Measurements from ENCODE around the gene XPR1.

Gene XPR1

DNA sequence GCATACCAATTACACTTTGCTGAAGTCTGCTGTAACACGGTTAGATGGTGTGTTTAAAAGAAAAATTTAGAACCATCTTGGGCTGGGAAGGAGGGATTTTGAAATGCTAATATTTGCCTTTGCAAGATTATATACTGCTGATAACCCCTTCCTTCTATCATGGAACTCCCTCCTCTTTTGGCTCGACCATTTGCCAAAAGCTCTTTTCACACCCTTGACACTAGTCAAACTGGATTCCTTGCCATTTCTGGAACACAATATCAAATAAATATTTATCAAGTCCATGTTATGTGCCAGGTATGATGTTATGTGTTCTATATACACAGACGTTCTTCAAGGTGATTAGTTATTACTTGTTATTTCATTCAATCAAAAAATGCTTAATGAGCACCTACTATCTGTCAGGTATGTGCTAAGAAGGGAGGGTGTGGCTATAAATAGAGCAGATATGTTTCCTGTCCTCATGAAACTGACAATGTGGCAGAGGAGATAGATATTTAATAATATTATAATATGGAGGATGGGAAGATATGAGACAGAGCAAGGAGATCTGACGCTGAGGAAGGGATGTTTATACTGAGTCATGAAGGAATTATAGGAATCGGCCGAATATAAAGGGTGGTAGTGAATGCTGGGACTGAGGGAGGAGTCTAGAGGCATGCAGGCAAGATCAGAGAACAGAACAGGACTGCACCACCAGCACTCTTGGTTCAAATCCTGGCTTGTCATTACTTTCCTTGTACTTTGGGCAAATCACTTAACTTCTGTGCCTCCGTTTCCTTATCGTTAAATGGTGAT lies 16.1 kb upstream of the XPR1 start:
- Mint-ChIP-seq H3K4me3 (no peak overlapping the region), H3K9me3 (no peaks in the 10 kb centered on the region), H3K27ac (no peak overlapping the region), H3K36me3 (ENCODE audit: low read depth) (no peaks in the 10 kb centered on the region), H3K27me3 (ENCODE audit: low read depth, poor library complexity) (no peaks in the 10 kb centered on the region), H3K4me1 (peaks cover 10% of the 10 kb centered on the region)
- TF ChIP-seq, protein P1, sequence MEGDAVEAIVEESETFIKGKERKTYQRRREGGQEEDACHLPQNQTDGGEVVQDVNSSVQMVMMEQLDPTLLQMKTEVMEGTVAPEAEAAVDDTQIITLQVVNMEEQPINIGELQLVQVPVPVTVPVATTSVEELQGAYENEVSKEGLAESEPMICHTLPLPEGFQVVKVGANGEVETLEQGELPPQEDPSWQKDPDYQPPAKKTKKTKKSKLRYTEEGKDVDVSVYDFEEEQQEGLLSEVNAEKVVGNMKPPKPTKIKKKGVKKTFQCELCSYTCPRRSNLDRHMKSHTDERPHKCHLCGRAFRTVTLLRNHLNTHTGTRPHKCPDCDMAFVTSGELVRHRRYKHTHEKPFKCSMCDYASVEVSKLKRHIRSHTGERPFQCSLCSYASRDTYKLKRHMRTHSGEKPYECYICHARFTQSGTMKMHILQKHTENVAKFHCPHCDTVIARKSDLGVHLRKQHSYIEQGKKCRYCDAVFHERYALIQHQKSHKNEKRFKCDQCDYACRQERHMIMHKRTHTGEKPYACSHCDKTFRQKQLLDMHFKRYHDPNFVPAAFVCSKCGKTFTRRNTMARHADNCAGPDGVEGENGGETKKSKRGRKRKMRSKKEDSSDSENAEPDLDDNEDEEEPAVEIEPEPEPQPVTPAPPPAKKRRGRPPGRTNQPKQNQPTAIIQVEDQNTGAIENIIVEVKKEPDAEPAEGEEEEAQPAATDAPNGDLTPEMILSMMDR (IDR thresholded peaks at IDR 0.05): no peak
- no peak for DNase-seq

DNA sequence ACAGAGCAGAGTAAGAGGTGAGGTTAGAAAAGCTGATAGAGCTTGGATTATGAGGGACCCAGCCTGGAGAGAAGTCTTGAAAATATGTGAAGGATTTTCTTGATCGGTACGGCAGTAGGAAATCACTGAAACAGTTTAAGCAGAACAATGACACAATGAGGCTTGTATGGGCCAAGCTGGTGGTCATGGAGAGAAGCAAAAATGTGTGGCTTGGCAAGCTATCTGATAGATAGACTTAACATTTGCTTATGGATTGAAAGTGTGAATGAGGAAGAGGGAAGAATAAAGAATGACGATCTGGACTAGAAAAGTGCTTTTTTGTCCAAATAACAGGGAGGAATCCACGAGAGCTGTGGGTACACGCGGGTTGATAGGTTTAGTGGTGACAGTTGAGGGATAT lies 15.4 kb upstream of the XPR1 start:
- Mint-ChIP-seq H3K27ac (no peak overlapping the region), H3K9me3 (no peaks in the 10 kb centered on the region), H3K4me1 (peaks cover 3% of the 10 kb centered on the region), H3K27me3 (ENCODE audit: low read depth, poor library complexity) (no peaks in the 10 kb centered on the region), H3K36me3 (ENCODE audit: low read depth) (no peaks in the 10 kb centered on the region), H3K4me3 (no peak overlapping the region)
- no peak for DNase-seq
- TF ChIP-seq, protein P1 (IDR thresholded peaks at IDR 0.05): no peak

DNA sequence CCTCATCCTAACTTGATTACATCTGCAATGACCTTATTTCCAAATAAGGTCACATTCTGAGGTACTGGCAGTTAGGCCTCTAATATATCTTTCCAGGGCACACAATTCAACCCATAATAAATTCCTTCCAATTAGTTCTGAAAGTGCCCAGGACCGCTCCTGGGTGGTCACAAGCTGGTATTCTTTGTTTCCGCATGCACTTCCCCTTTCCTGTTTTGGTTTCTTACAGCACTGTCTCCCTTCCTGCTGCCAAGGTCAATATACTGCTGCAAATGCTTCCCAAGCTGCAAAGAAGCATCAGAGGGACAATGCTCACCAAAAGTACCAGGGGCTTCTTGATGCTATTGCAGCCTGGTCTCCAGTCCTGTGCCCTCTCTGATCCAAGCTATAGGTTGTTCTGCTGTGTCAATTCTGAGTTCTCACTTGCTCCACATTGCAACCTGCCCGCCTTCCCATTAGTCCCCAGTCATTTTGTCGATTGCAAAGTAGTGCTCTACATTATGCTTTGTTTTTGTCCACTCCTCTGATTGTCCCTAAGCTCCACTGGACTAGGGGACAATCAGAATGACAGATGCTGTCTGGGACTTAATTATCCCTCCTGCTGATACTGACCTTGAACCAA lies 13.9 kb upstream of the XPR1 start:
- TF ChIP-seq, protein P1 (IDR thresholded peaks at IDR 0.05): no peak
- no peaks in the 10 kb centered on the region for H3K36me3 Mint-ChIP-seq (ENCODE audit: low read depth)
- no peak for DNase-seq
- H3K9me3 Mint-ChIP-seq: no peaks in the 10 kb centered on the region
- no peak overlapping the region for H3K27ac Mint-ChIP-seq
- H3K4me1 Mint-ChIP-seq: no peaks in the 10 kb centered on the region
- H3K4me3 Mint-ChIP-seq: no peak overlapping the region
- no peaks in the 10 kb centered on the region for H3K27me3 Mint-ChIP-seq (ENCODE audit: low read depth, poor library complexity)

DNA sequence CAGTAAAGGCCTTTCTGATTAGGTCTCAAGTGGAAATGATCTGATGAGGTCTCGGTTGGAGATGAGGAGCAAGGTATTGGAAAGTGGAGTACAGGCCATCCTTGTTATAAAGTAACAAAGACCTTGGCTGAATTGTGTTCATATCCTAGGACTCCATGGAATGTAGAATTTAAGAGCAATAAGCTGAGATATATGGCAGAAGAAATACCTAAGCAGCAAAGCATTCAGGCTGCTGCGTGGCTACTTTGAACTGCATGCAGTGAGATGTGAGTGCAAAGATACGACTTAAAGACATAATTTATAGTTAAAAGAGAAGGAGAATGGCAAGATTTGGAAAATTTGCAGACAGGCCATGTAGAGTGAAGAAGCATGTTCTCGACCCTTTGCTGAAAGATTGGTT lies 11.2 kb upstream of the XPR1 start:
- H3K27ac Mint-ChIP-seq: no peak overlapping the region
- H3K4me3 Mint-ChIP-seq: no peak overlapping the region
- no peaks in the 10 kb centered on the region for H3K9me3 Mint-ChIP-seq
- H3K4me1 Mint-ChIP-seq: no peaks in the 10 kb centered on the region
- H3K27me3 Mint-ChIP-seq (ENCODE audit: low read depth, poor library complexity): peaks cover 6% of the 10 kb centered on the region
- DNase-seq: no peak
- no peaks in the 10 kb centered on the region for H3K36me3 Mint-ChIP-seq (ENCODE audit: low read depth)
- TF ChIP-seq, protein P1 (IDR thresholded peaks at IDR 0.05): no peak

DNA sequence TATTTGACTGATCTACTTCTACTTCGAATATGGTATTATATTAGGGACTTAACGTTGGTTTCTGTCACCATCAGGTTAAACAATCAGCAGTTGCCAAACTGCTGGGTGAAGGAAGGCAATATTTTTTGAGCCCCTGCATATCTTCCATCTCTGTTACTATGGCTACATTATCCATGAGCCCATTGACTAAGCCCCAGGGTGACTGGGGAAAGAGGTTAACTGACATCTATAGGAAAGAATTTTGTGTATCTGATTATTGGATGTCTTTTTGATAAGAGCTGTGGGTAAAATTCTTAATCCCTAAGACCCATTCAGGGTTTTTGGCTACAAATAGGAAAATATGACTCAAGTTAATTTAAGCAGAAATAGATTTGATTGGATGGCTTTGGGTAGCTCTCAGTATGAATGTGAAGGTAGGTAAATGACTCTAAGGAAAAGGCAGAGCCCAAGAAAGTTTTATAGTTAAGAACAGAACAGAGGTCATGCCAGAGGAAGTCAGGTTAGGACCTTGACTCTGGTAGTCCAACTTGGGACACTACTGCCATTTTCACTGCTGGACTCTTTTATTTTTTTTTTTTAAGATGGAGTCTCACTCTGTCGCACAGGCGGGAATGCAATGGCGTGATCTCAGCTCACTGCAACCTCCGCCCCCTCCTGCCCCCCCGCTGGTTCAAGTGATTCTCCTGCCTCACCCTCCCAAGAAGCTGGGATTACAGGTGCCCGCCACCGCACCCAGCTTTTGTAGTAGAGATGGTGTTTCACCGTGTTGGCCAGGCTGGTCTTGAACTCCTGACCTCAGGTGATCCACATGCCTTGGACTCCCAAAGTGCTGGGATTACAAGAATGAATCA lies 8.9 kb upstream of the XPR1 start:
- no peak for DNase-seq
- Mint-ChIP-seq H3K4me3 (no peak overlapping the region), H3K36me3 (ENCODE audit: low read depth) (no peaks in the 10 kb centered on the region), H3K9me3 (no peaks in the 10 kb centered on the region), H3K27me3 (ENCODE audit: low read depth, poor library complexity) (peaks cover 14% of the 10 kb centered on the region), H3K27ac (no peak overlapping the region), H3K4me1 (no peaks in the 10 kb centered on the region)
- TF ChIP-seq, protein P1 (IDR thresholded peaks at IDR 0.05): no peak
